Rectal smooth muscle tissue (tissue), 1 donor: ENCODE results near the gene TMEM80.

Experiments
- H3K27ac ChIP-seq: one replicate; pipeline ENCODE4 v1.7.0; 2013; ENCODE audit warnings: low read depth, low read length, inconsistent platforms
- H3K27me3 ChIP-seq: one replicate; pipeline ENCODE4 v1.7.0; 2013; ENCODE audit warnings: low read length; ENCODE audit not compliant: control insufficient read depth, insufficient read depth
- H3K36me3 ChIP-seq: one replicate; pipeline ENCODE4 v1.7.0; 2013; ENCODE audit warnings: low read length; ENCODE audit not compliant: control insufficient read depth, insufficient read depth
- H3K4me1 ChIP-seq: one replicate; pipeline ENCODE4 v1.7.0; 2013; ENCODE audit warnings: low read length; ENCODE audit not compliant: control insufficient read depth, insufficient read depth
- H3K4me3 ChIP-seq: one replicate; pipeline ENCODE4 v1.7.0; 2013; ENCODE audit warnings: low read length
- H3K9ac ChIP-seq: one replicate; pipeline ENCODE4 v1.7.0; 2013; ENCODE audit warnings: low read length

TMEM80 gene

GRCh38 chr11:749731-750130 is 54.1 kb downstream of the TMEM80 start:
- Histone ChIP-seq H3K27ac (no peak overlapping the region), H3K4me1 (peaks cover 6% of the 10 kb centered on the region), H3K27me3 (no peaks in the 10 kb centered on the region), H3K36me3 (no peaks in the 10 kb centered on the region), H3K9ac (no peak overlapping the region), H3K4me3 (peak overlapping the region; percentile 8)
